Stimulated activated CD4-positive, alpha-beta T cell treated with anti-CD3 and anti-CD28 coated beads, Interleukin-2, amount 100 ng/mL, for 24 hours (primary cell): Measurements from ENCODE around the gene DIAPH1.

Experiments used
- DNase-seq, 2 donors: peaks; one replicate each; pipeline ENCODE4 v3.0.0-alpha.2; 2020

The DIAPH1 gene

DNA sequence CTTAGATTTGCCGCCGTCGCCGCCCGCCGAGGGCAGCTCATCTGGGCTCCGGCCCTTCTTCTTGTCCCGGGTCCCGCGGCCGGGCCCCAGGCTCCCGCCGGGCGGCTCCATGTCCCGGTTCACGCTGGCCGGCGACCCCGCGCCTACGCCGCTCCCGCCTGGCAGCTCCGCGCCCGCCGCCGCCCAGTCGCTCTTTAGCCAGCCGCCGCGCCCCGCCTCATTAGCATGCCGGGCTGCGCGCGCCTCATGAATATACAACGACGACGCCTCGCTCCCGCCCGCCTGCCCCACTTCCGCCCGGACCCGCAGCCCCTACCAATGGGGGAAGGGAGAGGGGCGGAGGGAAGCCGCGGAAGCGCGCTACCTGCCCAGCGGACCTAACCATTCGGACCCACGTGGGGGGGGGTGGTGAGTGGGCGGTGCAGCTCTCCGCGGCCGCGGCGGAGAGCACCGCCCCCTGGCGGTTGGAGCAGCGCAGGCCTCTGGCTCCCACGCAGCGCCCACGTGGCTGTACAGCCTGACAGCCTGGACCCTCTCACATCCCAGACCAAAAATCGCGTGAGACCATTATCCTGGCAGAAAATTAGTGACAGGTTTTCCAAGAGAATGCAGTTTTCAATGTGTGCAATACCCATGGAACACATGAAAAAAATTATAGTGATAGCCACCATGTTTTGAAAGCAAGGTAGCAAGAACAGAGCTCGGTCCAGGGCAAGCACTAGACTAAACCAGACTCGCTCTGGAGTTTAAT is at the start of gene DIAPH1:
TSS of gene DIAPH1 (minus strand) at position 197 of the 751 bp plus-strand sequence. CDS start at position 111, 86 bp downstream.
- DNase-seq, result peak; percentile 99 to 100

GRCh38 chr5:141665995-141666940 is 47.5 kb upstream of the DIAPH1 start:
- no peak for DNase-seq

GRCh38 chr5:141664733-141665461 is 46.1 kb upstream of the DIAPH1 start:
- peak; percentile 81 to 82 for DNase-seq

DNA sequence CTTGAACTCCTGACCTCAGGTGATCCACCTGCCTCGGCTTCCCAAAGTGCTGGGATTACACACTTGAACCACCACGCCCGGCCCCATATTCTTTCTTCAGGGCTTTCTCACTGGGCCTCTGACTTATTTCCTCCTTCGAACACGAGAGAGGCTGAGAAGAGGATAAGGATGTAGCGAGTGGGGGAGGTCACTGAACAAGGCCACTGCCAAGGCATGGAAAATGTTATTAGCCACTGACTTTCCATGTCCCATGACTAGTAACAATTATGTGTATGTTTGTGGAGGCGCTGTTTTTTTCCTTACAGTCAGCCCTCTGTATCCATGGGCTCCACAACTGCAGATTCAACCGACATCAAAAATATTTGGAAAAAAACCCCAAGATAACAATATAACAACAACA is 44.7 kb upstream of the DIAPH1 start:
- DNase-seq, result no peak

DNA sequence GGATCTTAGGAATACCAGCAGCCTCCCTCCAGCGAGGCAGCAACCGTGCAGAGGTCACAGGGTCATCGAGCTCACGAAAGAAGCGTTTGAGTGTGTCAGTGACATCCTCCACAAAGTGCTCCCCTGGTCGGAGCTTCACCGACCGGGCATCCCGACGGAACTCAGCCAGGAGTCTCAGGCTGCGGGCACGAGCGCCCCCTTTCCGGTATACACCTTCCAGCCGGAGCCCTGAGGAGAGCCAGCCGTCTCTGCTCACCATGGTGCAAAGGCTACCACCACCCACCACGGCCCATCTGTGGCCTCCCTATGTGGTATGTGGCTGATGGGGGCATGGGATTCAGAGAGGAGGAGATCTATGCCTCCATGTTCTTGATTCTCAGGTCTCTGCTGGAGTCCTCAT is 43.2 kb upstream of the DIAPH1 start:
- DNase-seq, result no peak

DNA sequence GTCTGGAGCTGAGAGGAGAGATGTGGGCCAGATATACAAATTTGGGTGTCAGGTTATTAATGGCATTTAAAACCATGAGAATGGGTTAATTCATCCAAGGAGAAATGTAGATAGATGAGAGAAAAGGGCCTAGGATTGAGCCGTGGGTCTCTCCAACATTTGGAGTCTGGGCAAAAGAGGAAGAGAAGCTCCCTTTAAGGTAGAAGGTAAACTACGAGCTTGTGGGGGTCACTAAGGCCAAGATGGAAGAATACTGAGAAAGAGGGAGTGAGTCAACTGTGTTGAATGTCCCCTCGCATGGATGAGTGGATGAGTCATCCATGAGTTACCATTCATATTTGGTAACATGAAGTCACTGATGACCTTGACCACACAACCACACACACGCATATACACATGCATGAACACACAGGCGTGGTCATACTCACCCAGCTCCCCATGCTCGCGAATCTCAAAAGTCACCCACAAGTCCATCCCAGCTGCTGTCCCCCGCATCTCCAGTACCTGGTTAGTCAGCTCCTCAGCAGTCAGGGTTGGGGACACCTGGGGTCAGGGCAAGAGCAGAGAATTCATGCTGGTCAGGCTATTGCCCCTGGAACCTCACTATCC is 39.2 kb upstream of the DIAPH1 start:
- no peak for DNase-seq

- DNase-seq, result no peak
Observed at GRCh38 chr5:141657404-141657803, 38.6 kb upstream of the DIAPH1 start.

DNA sequence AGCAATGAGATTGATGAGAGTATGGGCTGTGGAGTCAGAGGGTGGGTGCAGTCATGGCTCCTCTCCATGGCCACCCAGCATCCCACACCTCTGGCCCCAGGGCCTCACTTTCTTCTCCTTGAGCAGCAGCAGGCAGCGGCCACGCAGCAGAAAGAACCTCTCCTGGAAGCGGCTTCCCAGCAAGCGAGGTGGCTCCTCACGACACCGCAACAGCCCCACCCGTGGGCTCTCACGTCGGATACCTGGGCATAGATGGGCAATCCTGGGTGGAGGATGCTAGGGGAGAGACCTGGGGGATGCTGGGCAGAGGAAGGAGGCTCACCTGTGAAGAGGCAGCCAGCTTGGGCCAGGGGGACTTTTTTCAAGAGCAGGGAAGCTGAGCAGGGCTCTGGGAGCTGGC is 37.6 kb upstream of the DIAPH1 start:
- no peak for DNase-seq

- DNase-seq, result no peak
Observed at GRCh38 chr5:141655020-141655419, 36.2 kb upstream of the DIAPH1 start.

DNA sequence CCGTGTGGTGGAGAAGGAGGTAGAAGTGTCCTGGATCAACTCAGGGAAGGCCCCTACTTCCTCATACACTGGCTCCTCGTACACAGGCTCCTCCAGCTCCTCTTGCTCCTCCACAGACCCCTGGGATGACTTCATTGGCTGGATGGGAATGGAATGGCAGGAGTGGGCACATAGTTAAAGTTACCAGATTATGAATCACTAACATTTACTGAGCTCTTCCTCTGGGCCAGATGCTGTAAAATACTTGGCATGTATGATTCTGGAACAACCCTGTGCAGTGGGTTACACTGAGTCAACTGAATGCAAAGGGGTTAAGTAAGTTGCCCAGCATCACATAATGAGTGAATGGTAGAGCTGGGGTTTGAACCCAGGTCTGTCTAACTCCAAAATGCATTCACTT is 35.5 kb upstream of the DIAPH1 start:
- no peak for DNase-seq

- no peak for DNase-seq
Observed at GRCh38 chr5:141651728-141652105, 32.9 kb upstream of the DIAPH1 start.

DNA sequence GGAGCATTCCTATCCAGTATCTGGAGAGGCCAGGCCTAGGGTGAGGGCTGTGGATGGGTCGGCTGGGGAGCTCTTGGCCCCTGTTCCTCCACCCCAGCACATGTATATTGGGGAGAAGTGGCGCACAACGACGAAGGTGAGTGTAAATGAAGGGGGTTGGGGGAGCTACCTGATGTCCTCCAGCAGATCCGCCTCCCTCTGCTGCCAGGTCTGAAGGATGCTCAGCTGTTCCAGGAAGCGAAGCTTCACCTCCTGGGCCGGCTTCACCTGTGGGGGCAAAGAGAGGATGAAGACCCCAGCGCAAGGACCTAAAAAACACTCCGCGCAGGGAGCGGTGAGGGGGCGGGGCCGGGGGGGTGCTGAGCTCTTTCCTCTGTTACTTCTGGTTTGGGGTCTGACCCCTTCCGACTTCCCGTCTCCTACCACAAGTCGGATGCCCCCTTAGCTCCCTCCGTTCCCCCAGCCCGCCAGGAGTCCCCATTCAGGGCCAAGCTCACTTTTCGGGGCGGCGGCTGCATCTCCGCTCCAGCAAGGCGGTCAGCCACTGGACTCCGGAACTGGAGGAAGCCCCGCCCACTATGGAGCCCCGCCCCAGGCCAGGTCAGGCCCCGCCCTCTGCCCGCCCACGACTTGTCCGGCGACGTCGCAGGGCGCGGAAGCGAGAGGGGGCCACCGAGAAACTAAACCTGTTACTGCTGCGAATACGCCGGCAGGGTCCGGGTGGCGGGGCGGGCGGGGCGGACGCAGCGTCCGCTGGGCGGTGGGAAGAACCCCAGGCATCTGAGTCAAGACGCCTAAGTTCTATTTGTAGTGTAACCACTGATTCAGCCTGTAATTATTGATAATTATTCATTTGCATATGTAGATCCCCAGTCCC is 32.3 kb upstream of the DIAPH1 start, which contains the start of gene FCHSD1:
TSS of gene FCHSD1 (minus strand) at position 568 of the 877 bp plus-strand sequence. CDS start at position 518, 50 bp downstream.
- DNase-seq, result peak; percentile 83 to 86

DNA sequence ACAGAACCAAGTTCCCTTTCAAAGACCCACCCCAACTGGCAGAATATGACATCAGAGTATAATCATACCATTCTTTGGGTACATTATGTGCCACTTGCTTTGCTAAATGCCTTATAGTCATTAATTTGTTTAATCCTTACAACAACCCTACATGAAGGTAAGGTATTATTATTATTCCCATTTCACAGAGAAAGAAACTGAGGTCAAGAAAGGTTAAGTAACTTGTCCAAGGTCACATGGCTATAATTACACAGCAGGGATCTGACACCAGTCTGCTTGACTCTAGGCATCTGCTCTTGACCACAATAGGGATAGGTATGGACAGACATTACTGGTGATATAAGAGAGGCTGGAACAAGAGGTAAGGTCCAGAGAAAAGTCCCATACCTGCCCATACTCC is 31.2 kb upstream of the DIAPH1 start:
- no peak for DNase-seq

- no peak for DNase-seq
Observed at GRCh38 chr5:141649056-141649688, 30.4 kb upstream of the DIAPH1 start.

- no peak for DNase-seq
Observed at GRCh38 chr5:141647851-141648250, 29.1 kb upstream of the DIAPH1 start.

DNA sequence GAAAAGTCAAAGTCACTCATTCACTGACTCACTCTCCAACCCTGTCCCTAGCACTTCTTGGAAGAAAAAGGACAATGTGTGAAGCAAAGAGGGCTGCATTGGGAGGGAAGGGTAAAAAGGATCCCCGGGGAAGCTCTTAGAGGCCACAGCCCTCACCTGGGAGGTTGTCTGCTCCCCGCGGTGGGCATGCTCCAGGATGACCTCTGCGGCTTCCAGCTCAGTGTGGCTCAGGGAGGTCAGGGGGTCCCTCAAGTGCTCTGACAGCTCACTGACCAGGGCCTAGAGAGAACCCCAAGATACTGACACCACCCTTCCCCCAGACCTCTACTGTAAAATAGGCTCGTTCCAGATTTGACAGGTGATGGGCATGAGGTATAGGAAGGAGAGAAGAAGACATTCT is 28.4 kb upstream of the DIAPH1 start:
- no peak for DNase-seq

DNA sequence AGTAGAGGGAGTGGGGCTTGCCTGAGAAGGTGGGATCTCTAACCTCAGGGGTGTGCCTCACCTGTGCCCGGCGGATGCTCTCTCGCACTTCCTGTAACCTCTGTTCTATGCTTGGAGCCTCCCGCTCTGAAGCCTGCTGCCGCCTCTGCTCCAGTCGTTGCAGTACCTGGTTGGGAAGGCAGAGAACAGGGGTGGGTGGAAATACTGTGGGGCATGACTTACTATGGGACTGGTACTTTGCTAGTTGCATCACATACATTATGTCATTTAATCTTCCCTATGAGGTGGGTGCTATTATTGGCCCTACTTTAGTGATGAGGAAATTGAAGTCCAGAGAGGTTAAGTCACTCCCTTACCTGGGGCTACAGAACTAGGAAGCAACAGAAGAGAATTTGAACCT is 27.2 kb upstream of the DIAPH1 start:
- DNase-seq, result no peak

- DNase-seq, result no peak
Observed at GRCh38 chr5:141641634-141642267, 23.0 kb upstream of the DIAPH1 start.

DNA sequence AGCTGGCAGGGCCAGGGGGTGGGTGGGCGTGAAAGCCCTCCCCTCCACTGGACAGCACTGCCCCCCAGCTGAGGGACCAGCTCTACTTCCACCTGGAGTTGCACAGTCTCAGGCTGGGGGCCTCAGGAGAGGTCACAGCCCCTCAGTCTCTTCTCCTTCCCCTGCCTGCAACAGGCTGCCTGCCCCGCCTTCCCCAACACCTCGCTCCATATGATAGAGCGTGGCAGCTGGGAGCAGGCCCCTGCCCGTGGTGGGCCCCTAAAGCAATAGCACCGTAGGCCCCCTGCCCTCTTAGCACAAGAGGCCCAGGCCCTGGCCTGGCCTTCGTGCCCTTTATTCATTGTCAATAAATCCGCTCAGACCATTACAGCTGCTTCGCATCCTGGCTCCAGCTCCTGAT is 21.9 kb upstream of the DIAPH1 start:
- no peak for DNase-seq

GRCh38 chr5:141640051-141640415 is 21.2 kb upstream of the DIAPH1 start:
- DNase-seq, result no peak
